GM10266 (cell line): Measurements from ENCODE around the gene NUBP2.

Source experiments
- DNase-seq: peaks from one replicate; pipeline ENCODE4 v3.0.0; 2012; ENCODE audit errors: extremely low spot score
- TF ChIP-seq, protein P1 (sequence below): IDR thresholded peaks from 2 replicates; pipeline ENCODE4 v1.5.1; 2012; ENCODE audit warnings: mild to moderate bottlenecking, low read depth; ENCODE audit not compliant: control insufficient read depth, insufficient read depth; ENCODE audit errors: missing control alignments

NUBP2 gene

GRCh38 chr16:1749152-1750117 is 33.3 kb upstream of the NUBP2 start:
- TF ChIP-seq, protein P1, sequence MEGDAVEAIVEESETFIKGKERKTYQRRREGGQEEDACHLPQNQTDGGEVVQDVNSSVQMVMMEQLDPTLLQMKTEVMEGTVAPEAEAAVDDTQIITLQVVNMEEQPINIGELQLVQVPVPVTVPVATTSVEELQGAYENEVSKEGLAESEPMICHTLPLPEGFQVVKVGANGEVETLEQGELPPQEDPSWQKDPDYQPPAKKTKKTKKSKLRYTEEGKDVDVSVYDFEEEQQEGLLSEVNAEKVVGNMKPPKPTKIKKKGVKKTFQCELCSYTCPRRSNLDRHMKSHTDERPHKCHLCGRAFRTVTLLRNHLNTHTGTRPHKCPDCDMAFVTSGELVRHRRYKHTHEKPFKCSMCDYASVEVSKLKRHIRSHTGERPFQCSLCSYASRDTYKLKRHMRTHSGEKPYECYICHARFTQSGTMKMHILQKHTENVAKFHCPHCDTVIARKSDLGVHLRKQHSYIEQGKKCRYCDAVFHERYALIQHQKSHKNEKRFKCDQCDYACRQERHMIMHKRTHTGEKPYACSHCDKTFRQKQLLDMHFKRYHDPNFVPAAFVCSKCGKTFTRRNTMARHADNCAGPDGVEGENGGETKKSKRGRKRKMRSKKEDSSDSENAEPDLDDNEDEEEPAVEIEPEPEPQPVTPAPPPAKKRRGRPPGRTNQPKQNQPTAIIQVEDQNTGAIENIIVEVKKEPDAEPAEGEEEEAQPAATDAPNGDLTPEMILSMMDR: no peak
- DNase-seq: no peak

GRCh38 chr16:1751946-1752345 is 30.8 kb upstream of the NUBP2 start:
- TF ChIP-seq, protein P1: no peak
- DNase-seq: no peak

GRCh38 chr16:1752853-1753252 is 29.9 kb upstream of the NUBP2 start:
- no peak for DNase-seq
- TF ChIP-seq, protein P1: no peak

- DNase-seq: no peak
- TF ChIP-seq, protein P1: no peak
Observed at GRCh38 chr16:1754204-1754603, 28.6 kb upstream of the NUBP2 start.

- DNase-seq: no peak
- TF ChIP-seq, protein P1: no peak
Observed at GRCh38 chr16:1757714-1758461, 24.9 kb upstream of the NUBP2 start.

- TF ChIP-seq, protein P1: no peak
Observed at GRCh38 chr16:1758923-1759322, 23.8 kb upstream of the NUBP2 start.

More at GRCh38 chr16:1758923-1759322, 23.8 kb upstream of the NUBP2 start:
- DNase-seq: no peak
